ENCODE measurements around the gene FHL3. TPM values are rescaled to one million over a fixed set of nuclear protein-coding genes. Genes with fewer than 3 reads are reported as not detected.

The FHL3 gene
- polyA plus RNA-seq, 1 of the 3 experiments (the other 2 are of a cell fraction): 6.8 TPM

DNA sequence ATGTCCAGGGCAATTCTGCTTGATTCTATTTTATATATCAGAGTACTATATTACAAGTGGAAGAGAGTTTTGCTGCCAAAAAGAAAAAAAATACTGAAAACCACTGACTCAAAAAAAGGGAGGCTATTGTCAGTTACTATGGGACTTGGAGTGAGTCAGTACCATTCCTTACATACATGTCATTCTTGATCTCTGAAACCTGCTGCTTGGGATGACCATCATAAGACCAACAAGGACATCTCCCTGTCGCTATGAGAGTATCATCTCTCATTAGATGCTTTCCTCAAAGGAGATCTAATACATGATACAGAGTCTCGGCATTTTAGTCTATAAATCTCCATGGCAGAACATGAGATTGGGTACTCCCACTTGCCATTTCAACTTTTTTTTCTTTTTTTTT, 46.6 kb downstream of the FHL3 start (continued):
- TF ChIP-seq TCF12 (IDR thresholded peaks at IDR 0.05): peak; percentile 77
- TF ChIP-seq NRF1 (IDR thresholded peaks at IDR 0.05; ENCODE audit: low read depth, low read length): no peak
- TF ChIP-seq, protein P1, sequence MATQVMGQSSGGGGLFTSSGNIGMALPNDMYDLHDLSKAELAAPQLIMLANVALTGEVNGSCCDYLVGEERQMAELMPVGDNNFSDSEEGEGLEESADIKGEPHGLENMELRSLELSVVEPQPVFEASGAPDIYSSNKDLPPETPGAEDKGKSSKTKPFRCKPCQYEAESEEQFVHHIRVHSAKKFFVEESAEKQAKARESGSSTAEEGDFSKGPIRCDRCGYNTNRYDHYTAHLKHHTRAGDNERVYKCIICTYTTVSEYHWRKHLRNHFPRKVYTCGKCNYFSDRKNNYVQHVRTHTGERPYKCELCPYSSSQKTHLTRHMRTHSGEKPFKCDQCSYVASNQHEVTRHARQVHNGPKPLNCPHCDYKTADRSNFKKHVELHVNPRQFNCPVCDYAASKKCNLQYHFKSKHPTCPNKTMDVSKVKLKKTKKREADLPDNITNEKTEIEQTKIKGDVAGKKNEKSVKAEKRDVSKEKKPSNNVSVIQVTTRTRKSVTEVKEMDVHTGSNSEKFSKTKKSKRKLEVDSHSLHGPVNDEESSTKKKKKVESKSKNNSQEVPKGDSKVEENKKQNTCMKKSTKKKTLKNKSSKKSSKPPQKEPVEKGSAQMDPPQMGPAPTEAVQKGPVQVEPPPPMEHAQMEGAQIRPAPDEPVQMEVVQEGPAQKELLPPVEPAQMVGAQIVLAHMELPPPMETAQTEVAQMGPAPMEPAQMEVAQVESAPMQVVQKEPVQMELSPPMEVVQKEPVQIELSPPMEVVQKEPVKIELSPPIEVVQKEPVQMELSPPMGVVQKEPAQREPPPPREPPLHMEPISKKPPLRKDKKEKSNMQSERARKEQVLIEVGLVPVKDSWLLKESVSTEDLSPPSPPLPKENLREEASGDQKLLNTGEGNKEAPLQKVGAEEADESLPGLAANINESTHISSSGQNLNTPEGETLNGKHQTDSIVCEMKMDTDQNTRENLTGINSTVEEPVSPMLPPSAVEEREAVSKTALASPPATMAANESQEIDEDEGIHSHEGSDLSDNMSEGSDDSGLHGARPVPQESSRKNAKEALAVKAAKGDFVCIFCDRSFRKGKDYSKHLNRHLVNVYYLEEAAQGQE (IDR thresholded peaks at IDR 0.05; ENCODE audit: low read depth, low read length): no peak
- TF ChIP-seq PBX3 (IDR thresholded peaks at IDR 0.05): peak; percentile 89

DNA sequence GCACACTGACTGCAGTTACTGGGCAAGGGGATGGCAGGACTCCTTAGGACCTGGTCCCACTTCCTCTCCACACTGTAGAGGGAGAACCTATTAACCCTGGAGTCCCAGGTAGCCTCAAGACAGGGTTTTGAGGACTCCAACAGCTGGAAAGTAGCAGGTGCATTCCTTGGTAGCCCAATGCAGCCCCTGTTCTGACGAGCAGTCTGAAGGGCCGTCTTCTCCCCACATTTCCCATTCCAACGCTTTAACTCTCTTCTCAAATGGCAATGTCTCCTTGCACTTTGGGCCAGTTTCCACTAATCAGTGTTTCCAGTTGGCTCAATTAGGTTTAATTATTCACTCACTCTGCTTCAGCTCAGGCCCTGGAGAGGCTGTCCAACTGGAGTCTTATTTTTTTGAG, 49.6 kb downstream of the FHL3 start:
- no peak overlapping the region for H3K27ac ChIP-seq (ENCODE audit: low read depth in 2 of 2, low read length in 1 of 2)
- no peaks in the 10 kb centered on the region for H3K27me3 ChIP-seq (ENCODE audit: insufficient read depth)
- CTCF ChIA-PET: no interaction called here
- H3F3A ChIP-seq (replicated peaks; ENCODE audit: insufficient read depth): peaks cover 26% of the 10 kb centered on the region
- H3K4me3 ChIP-seq (ENCODE audit: low read depth in 2 of 2, low read length in 1 of 2): no peak overlapping the region
- H3K9ac ChIP-seq: no peak overlapping the region
- 85% methylated on average over 3 of the region's 3 CpGs for WGBS (ENCODE audit: low lambda C conversion rate)
- H3K9me2 ChIP-seq: no peaks in the 10 kb centered on the region
- POLR2A ChIA-PET: no interaction called here
- H3K4me2 ChIP-seq: no peak overlapping the region
- H3K36me3 ChIP-seq (replicated peaks in 1 of 2; ENCODE audit: control insufficient read depth in 1 of 2, insufficient read depth in 2 of 2, low read length in 1 of 2): peaks cover 15 to 20% of the 10 kb centered on the region in 2 experiments
- H3K9me3 ChIP-seq: no peaks in the 10 kb centered on the region
- H2AFZ ChIP-seq (ENCODE audit: low read depth): no peak overlapping the region
- no peaks in the 10 kb centered on the region for H3K79me2 ChIP-seq (ENCODE audit: insufficient read depth)
- TF ChIP-seq YY1 (IDR thresholded peaks at IDR 0.05; ENCODE audit: low read depth): no peak
- TF ChIP-seq USF1 (IDR thresholded peaks at IDR 0.05; ENCODE audit: borderline replicate concordance, low read depth): no peak
- no peak for TF ChIP-seq USF2 (IDR thresholded peaks at IDR 0.05; ENCODE audit: borderline replicate concordance, low read depth, low read length)
- no peak for TF ChIP-seq MXI1 (IDR thresholded peaks at IDR 0.05; ENCODE audit: low read depth, low read length)
- TF ChIP-seq GABPA (IDR thresholded peaks at IDR 0.05; ENCODE audit: low read depth): no peak
- no peak for TF ChIP-seq TAF1 (IDR thresholded peaks at IDR 0.05; ENCODE audit: borderline replicate concordance, low read depth, low read length)
- no peak for TF ChIP-seq SMC3 (IDR thresholded peaks at IDR 0.05; ENCODE audit: low read depth, low read length)
- TF ChIP-seq CHD2 (IDR thresholded peaks at IDR 0.05; ENCODE audit: low read length, partially characterized antibody): no peak
- no peak for TF ChIP-seq NRF1 (IDR thresholded peaks at IDR 0.05; ENCODE audit: low read depth, low read length)
- no peak for TF ChIP-seq RCOR1 (IDR thresholded peaks at IDR 0.05; ENCODE audit: low read length)
- no peak for TF ChIP-seq RAD21 (IDR thresholded peaks at IDR 0.05; ENCODE audit: low read length)
- no peak for TF ChIP-seq EZH2phosphoT487 (IDR thresholded peaks at IDR 0.05; ENCODE audit: borderline replicate concordance, low read depth)
- TF ChIP-seq FOSL2 (IDR thresholded peaks at IDR 0.05; ENCODE audit: borderline replicate concordance, low read depth): no peak
- no peak for TF ChIP-seq MAX (IDR thresholded peaks at IDR 0.05; ENCODE audit: low read depth)
- TF ChIP-seq ELF1 (IDR thresholded peaks at IDR 0.05): no peak
- TF ChIP-seq, protein P2, sequence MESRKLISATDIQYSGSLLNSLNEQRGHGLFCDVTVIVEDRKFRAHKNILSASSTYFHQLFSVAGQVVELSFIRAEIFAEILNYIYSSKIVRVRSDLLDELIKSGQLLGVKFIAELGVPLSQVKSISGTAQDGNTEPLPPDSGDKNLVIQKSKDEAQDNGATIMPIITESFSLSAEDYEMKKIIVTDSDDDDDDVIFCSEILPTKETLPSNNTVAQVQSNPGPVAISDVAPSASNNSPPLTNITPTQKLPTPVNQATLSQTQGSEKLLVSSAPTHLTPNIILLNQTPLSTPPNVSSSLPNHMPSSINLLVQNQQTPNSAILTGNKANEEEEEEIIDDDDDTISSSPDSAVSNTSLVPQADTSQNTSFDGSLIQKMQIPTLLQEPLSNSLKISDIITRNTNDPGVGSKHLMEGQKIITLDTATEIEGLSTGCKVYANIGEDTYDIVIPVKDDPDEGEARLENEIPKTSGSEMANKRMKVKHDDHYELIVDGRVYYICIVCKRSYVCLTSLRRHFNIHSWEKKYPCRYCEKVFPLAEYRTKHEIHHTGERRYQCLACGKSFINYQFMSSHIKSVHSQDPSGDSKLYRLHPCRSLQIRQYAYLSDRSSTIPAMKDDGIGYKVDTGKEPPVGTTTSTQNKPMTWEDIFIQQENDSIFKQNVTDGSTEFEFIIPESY (IDR thresholded peaks at IDR 0.05; ENCODE audit: borderline replicate concordance, low read depth): no peak
- TF ChIP-seq RFX5 (IDR thresholded peaks at IDR 0.05; ENCODE audit: low read length): no peak
- no peak for TF ChIP-seq FOXJ3 (CRISPR knock-in tag; IDR thresholded peaks at IDR 0.05)
- TF ChIP-seq POLR2AphosphoS5 (IDR thresholded peaks at IDR 0.05; ENCODE audit: low read depth, low read length): no peak
- no peak for TF ChIP-seq TEAD4 (IDR thresholded peaks at IDR 0.05; ENCODE audit: borderline replicate concordance, insufficient read depth)
- H4K20me1 ChIP-seq (ENCODE audit: insufficient read depth): no peaks in the 10 kb centered on the region
- peaks cover 0 to 15% of the 10 kb centered on the region in 2 experiments; a peak in 1 of 4 replicates for H3K4me1 ChIP-seq (ENCODE audit: control insufficient read depth in 1 of 2, insufficient read depth in 2 of 2, low read depth in 1 of 2, low read length in 1 of 2)
- DNase-seq: no peak
